Mammary epithelial cell (primary cell): Measurements from ENCODE around the gene RFX3.

Experiments
- CTCF ChIP-seq, 2 donors: IDR thresholded peaks in 1 of 2; conservative IDR thresholded peaks in 1 of 2; 2 replicates each; pipeline ENCODE4 v1.5.1; 2011 to 2012; ENCODE audit warnings: inconsistent platforms in 2 of 2, low read length in 2 of 2, mild to moderate bottlenecking in 2 of 2, control low read depth in 1 of 2, low read depth in 1 of 2; ENCODE audit not compliant: insufficient read depth in 1 of 2; ENCODE audit errors: extremely low read depth in 1 of 2
- EZH2 ChIP-seq: IDR thresholded peaks from 2 replicates; pipeline ENCODE4 v1.6.1; 2012; ENCODE audit warnings: low read length, inconsistent platforms, borderline replicate concordance

DNA sequence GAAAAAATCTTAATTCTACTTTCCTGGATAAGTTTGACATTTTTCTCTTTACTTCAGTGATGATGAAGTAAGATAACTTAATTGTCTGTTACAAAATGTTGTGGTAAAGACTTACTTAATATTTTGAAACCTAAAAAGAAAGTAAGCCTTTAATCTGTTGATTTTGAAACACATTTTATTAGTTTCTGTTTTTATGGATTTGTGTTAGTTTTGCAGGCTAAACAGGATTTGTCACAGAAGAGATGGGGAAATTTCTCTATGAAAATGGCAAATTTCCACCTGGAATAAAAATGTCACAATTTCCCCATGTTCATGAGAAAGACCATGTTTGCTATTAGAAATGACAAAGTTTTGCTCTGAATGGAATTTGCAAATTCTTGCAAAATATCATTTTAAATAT, 237.1 kb downstream of the RFX3 start:
- TF ChIP-seq CTCF (conservative IDR thresholded peaks at IDR 0.05 in 1 of 2, IDR thresholded peaks at IDR 0.05 in 1 of 2; ENCODE audit: extremely low read depth in 1 of 2, insufficient read depth in 1 of 2, low read depth in 1 of 2, low read length in 2 of 2) (no peak), EZH2 (no peak)
